Measurements from ENCODE around the gene TMCO4.
"Not testable (repeated sequence)": the region's sequence is repeated elsewhere in the genome, so short reads cannot be mapped to it uniquely, and the experiment has no call there.

DNA sequence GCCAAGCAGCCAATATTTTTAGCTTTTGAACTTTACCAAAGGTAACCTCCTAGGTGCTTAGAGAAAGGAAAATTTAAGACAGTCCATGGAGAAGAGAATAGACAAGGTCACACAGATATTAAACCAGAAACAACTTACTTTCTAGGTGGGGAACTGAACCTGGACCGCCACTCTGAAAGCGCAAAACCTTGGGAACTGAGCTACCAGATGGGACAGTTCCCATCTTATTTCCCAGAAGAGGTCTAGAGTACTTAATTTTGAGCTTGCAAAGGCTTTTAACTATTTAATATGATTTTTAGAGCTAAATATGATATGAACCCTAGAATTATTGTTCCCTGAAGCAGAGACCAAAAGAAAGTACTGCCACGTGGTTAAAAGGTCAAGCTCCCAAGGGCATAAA is 49.6 kb upstream of the TMCO4 start:
- TF ChIP-seq, protein P1, sequence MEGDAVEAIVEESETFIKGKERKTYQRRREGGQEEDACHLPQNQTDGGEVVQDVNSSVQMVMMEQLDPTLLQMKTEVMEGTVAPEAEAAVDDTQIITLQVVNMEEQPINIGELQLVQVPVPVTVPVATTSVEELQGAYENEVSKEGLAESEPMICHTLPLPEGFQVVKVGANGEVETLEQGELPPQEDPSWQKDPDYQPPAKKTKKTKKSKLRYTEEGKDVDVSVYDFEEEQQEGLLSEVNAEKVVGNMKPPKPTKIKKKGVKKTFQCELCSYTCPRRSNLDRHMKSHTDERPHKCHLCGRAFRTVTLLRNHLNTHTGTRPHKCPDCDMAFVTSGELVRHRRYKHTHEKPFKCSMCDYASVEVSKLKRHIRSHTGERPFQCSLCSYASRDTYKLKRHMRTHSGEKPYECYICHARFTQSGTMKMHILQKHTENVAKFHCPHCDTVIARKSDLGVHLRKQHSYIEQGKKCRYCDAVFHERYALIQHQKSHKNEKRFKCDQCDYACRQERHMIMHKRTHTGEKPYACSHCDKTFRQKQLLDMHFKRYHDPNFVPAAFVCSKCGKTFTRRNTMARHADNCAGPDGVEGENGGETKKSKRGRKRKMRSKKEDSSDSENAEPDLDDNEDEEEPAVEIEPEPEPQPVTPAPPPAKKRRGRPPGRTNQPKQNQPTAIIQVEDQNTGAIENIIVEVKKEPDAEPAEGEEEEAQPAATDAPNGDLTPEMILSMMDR (conservative IDR thresholded peaks at IDR 0.05; ENCODE audit: low read length), result not testable (repeated sequence)
- TF ChIP-seq EZH2phosphoT487 (IDR thresholded peaks at IDR 0.05; ENCODE audit: borderline replicate concordance, low read depth, low read length), result not testable (repeated sequence)
